HFF-Myc (cell line): ENCODE results near the gene NOX5.

Experiments used
- DNase-seq: peaks from one replicate; pipeline ENCODE4 v3.0.0-alpha.2; 2011; ENCODE audit warnings: low read depth; ENCODE audit errors: extremely low read depth
- H3K4me3 ChIP-seq: replicated peaks from 2 replicates; pipeline ENCODE4 v1.5.1; 2011; ENCODE audit warnings: low read depth, mild to moderate bottlenecking, control low read depth, low read length
- CTCF ChIP-seq: IDR thresholded peaks from 2 replicates; pipeline ENCODE4 v1.5.1; 2012; ENCODE audit warnings: mild to moderate bottlenecking, low read depth, low read length, control low read depth; ENCODE audit errors: missing control alignments

Gene NOX5

GRCh38 chr15:69045802-69046201, 31.3 kb downstream of the NOX5 start:
- no peak for TF ChIP-seq CTCF
- no peak overlapping the region for H3K4me3 ChIP-seq
- no peak for DNase-seq

DNA sequence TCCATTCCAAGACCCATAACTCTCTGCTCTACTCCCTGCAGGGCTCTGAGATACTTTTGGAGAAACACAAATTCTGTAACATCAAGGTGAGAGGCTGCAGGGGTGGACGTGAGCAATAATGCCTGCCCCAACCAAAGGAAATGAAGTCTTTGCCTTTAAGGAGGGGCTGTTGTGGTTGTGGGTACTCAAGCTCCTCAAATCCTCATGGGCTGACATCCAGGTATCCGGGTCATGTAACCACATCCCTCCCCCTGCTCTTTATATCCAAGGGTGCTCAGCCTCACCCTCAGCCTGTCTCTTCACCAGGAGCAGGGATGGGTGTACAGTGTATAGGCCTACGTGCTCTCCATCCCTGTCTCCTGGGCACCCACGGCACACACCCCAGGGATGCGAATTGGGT, 32.3 kb downstream of the NOX5 start:
- no peak for DNase-seq
- H3K4me3 ChIP-seq, result no peak overlapping the region
- no peak for TF ChIP-seq CTCF

DNA sequence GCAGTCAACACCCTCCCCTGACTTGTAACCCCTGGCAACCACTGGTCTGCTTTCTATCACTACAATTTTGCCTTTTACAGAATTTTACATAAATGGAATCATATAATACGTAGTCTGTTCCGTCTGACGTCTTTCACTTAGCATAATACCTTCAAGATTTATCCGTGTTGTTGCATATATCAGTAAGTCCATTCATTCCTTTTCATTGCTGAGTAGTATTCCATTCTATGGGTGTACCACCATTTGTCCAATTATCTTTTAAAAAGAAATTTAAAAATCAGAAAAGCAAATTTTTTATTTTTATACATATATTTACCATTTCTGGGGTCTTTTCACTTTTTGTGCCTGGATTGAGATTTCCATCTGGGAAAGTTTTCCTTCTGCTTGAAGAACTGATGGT, 35.5 kb downstream of the NOX5 start:
- DNase-seq, result no peak
- no peak overlapping the region for H3K4me3 ChIP-seq
- TF ChIP-seq CTCF, result no peak

DNA sequence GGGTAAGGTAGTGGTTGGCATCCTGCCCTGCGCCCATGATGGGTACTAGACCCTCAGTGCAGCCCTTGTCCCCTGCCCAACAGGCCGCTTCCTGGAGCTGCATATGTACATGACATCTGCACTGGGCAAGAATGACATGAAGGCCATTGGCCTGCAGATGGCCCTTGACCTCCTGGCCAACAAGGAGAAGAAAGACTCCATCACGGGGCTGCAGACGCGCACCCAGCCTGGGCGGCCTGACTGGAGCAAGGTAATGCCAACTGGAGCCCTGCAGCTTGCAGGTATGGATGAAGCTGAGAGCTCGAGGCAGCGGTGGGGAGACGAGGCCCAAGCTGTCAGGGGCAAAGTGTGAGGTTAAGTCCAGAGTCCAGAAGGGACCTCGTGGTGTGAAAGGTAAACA, 40.8 kb downstream of the NOX5 start:
- H3K4me3 ChIP-seq, result no peak overlapping the region
- DNase-seq, result no peak
- no peak for TF ChIP-seq CTCF

DNA sequence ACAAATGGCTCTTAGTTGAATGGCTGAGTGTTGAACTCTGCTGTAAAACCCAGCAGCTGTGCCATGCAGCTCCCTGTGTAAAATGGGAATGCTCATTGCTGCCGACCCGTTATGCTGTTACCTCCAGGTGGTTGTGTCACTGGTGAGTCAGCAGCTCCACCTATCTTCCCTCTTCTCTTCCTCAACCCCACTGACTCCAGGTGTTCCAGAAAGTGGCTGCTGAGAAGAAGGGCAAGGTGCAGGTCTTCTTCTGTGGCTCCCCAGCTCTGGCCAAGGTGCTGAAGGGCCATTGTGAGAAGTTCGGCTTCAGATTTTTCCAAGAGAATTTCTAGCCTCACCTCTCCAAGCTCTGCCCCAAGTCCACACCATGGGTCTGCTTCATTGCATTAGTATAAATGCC, 41.9 kb downstream of the NOX5 start:
- no peak for DNase-seq
- TF ChIP-seq CTCF, result no peak
- H3K4me3 ChIP-seq, result no peak overlapping the region

DNA sequence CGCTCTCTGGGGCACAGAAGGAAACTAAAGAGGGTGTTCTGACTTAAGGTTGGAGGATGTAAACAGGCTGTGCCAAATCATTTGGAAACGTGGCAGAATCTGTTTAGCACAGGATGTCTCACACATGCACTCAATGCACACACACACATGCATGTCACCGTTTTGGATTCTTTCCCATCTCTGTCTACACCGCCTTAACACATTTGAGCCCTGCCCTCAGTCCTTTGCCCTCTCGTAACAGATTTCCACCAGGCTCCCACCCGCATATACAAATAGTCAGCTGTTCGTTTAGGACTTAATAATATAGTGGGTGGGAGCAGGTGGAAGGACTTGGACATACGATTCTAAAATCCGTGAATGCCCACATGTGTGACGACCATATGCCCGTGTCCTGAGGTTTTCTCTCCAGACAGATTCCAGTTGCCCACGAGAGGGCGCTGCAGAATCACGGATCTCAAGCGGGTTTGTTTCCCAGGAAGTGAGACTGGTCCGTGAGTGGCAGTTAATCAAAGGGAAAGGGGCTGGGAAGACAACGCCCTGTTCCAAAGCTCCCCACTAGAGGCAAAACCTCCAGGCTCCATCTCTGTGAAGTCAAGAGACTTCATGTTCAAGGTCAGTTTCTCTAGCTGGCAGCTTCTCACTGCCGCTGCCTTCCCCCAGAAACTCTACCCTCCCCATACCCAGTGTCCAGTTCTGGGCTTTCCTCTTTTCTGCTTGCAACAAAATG, 44.5 kb downstream of the NOX5 start:
- no peak overlapping the region for H3K4me3 ChIP-seq
- peak; percentile 89 for DNase-seq
- peak; percentile 84 for TF ChIP-seq CTCF

DNA sequence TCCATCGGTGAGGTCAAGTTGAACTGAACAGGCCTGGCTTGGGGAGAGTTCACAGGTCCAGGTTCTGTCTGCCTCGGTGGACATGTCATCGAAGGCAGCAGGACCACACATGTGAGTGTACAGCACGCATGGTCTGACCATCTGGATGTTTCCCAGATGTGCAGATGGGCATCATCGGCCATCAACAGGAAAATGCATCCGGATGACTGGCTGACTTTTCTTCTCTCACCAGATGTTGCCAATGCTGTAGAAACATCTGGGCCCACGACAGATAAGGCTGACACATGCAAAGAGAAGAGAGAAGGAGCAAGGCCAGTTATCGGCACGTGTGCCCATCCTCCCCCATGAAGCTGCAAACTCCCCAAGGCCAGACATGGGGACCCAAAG, 45.1 kb downstream of the NOX5 start:
- no peak for DNase-seq
- no peak overlapping the region for H3K4me3 ChIP-seq
- TF ChIP-seq CTCF, result no peak
